Epithelial cell of esophagus (primary cell): ENCODE data around the gene CLSTN3.
"Not testable (repeated sequence)": the region's sequence is repeated elsewhere in the genome, so short reads cannot be mapped to it uniquely, and the experiment has no call there.

Experiments used
- DNase-seq: peaks from one replicate; pipeline ENCODE4 v3.0.0; 2010; ENCODE audit warnings: low read depth
- H3K4me3 ChIP-seq: 2 replicates; pipeline ENCODE4 v1.5.1; 2011; ENCODE audit warnings: mild to moderate bottlenecking, low read length, control low read depth
- CTCF ChIP-seq: IDR thresholded peaks from 2 replicates; pipeline ENCODE4 v1.5.1; 2011; ENCODE audit warnings: low read depth, mild to moderate bottlenecking, low read length, control low read depth, inconsistent platforms; ENCODE audit not compliant: insufficient read depth; ENCODE audit errors: missing control alignments

Gene CLSTN3

GRCh38 chr12:7162691-7163114 lies 32.5 kb downstream of the CLSTN3 start:
- peak; percentile 74 for DNase-seq
- no peak overlapping the region for H3K4me3 ChIP-seq
- peak; percentile 94 for TF ChIP-seq CTCF

DNA sequence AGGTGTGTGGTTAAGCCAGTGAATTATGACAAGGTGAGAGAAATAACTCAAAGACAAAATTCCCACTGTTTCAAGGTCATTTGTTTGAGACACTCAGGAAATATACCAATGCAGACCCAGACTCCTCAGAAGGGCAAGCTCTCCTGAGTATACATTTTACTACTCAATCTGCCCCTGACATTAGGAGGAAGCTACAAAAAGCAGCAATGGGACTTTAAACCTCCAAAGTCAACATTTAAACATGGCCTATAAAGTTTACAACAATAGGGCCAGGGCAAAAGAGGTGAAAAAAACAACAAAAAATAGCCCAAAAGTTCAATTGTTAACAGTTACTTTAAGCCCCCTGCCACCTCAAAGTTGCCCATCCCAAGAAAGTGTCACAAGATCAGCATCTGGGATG lies 39.8 kb downstream of the CLSTN3 start:
- no peak overlapping the region for H3K4me3 ChIP-seq
- TF ChIP-seq CTCF, result no peak
- DNase-seq, result no peak

- no peak for TF ChIP-seq CTCF
- no peak for DNase-seq
- H3K4me3 ChIP-seq, result no peak overlapping the region
Measured at GRCh38 chr12:7171854-7172253, 41.7 kb downstream of the CLSTN3 start.

GRCh38 chr12:7175493-7175892 lies 45.3 kb downstream of the CLSTN3 start:
- no peak overlapping the region for H3K4me3 ChIP-seq
- TF ChIP-seq CTCF, result no peak
- DNase-seq, result peak; percentile 75

DNA sequence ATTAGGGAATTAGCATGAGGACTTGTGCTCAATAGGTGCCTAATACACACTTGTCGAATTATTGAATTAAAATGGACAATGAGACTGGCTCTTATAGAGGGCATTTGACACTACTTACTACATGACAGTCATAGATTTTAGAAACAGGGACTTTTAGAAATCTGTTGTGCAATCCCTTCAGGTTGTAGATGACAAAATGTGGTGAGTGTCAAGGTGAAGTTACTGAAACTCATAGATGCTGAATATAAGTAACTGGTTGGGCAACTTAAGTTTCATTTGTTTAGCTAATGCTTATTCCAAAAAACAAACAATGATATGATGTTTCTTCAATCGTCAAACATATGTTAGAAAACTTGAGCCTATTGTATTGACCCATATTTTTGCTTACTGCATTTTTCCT lies 46.4 kb downstream of the CLSTN3 start:
- no peak for TF ChIP-seq CTCF
- peak; percentile 70 for DNase-seq
- no peak overlapping the region for H3K4me3 ChIP-seq

- DNase-seq, result no peak
- H3K4me3 ChIP-seq, result no peak overlapping the region
- TF ChIP-seq CTCF, result no peak
Measured at GRCh38 chr12:7178481-7178880, 48.3 kb downstream of the CLSTN3 start.

GRCh38 chr12:7180685-7181084 lies 50.5 kb downstream of the CLSTN3 start:
- DNase-seq, result peak; percentile 85
- no peak for TF ChIP-seq CTCF
- no peak overlapping the region for H3K4me3 ChIP-seq

DNA sequence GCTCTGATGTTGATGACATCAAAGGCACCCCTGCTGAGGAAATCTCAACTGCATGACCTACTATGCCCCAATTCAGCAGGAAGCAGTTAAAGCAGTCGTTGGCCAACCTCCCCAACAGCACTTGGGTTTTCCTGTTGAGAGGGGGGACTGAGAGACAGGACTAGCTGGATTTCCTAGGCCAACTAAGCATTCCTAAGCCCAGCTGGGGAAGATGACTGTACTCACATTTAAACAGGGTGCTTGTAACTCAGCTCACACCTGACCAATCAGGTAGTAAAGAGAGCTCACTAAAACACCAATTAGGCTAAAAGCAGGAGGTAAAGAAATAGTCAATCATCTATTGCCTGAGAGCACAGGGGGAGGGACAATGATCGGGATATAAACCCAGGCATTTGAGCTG lies 55.9 kb downstream of the CLSTN3 start:
- not testable (repeated sequence) for H3K4me3 ChIP-seq
- peak; percentile 56 for DNase-seq
